AG09319 (cell line): Measurements from ENCODE around the gene AQP2.
A peak's percentile ranks its signal among the peaks of the same experiment; 100 is the strongest.
"Not testable (repeated sequence)": the region's sequence is repeated elsewhere in the genome, so short reads cannot be mapped to it uniquely, and the experiment has no call there.

Source experiments
- DNase-seq: peaks from one replicate; pipeline ENCODE4 v3.0.0-alpha.2; 2010; ENCODE audit warnings: low read depth; ENCODE audit errors: extremely low read depth
- TF ChIP-seq, protein P1 (sequence below): IDR thresholded peaks from 2 replicates; pipeline ENCODE4 v1.5.1; 2011; ENCODE audit warnings: low read depth, mild to moderate bottlenecking, inconsistent platforms, low read length, moderate library complexity

AQP2 gene

DNA sequence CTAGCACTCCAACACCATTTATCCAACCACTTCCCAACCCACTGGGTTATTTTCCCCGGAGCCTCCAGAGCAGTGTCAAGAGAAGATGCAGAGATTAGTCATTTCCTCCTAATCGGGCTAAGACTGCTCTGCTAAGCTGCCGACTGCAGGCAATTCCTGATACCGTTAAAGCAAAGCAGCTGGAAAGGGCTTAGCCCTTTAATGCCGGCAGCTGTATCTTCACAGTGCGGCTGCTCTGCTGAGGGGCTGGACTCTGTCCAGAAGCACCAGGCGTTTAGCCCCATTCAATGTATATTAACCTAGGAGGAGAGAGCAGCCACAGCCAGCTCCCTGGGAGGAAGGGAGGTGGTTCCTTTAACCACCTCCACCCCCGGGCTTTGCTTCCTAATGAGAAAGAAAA is 33.4 kb downstream of the AQP2 start:
- DNase-seq, result peak; percentile 49
- TF ChIP-seq, protein P1, sequence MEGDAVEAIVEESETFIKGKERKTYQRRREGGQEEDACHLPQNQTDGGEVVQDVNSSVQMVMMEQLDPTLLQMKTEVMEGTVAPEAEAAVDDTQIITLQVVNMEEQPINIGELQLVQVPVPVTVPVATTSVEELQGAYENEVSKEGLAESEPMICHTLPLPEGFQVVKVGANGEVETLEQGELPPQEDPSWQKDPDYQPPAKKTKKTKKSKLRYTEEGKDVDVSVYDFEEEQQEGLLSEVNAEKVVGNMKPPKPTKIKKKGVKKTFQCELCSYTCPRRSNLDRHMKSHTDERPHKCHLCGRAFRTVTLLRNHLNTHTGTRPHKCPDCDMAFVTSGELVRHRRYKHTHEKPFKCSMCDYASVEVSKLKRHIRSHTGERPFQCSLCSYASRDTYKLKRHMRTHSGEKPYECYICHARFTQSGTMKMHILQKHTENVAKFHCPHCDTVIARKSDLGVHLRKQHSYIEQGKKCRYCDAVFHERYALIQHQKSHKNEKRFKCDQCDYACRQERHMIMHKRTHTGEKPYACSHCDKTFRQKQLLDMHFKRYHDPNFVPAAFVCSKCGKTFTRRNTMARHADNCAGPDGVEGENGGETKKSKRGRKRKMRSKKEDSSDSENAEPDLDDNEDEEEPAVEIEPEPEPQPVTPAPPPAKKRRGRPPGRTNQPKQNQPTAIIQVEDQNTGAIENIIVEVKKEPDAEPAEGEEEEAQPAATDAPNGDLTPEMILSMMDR, result peak; percentile 12; the same call in 1 of the 2 replicates

DNA sequence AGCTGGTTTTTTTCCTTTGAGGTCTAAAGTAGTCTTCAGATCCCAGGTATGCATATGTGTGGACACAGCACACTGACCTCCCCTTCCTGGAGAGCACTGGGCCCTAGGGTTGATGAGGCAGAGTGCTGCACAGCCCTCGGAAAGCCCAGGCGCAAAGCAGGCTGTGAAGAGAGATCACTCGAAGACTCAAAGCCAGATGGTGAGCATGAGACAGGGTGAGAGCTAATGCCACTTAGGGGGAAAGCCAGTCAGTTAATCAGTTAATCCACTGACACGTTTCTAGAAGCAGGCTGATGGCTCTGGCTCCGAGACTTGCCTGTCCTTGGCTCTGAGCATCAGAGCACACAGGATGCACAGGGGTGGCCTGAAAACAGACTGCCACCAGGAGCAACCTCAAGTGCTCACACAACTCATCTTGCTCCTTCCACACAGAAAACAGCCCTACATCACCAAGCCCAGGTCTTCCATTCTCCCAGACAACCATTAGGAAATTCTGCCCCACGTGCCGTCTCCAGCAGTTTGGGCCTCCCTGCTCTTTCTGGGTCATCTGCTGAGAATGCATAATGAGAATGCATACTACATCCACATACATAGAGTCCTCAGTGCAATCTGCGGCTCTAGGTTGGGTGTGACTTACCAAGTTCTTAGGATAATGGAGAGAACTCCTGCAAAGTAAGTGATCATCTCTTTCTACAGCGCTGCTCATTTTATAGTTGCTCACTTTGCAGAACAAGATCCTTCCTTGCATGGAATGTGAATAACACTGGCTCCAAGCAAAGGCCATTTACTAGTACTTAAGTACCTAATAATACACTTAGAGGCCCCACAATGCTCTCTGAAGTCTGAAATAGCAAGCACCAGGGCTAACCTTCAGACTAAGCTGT is 34.2 kb downstream of the AQP2 start:
- no peak for DNase-seq
- TF ChIP-seq, protein P1, result no peak

DNA sequence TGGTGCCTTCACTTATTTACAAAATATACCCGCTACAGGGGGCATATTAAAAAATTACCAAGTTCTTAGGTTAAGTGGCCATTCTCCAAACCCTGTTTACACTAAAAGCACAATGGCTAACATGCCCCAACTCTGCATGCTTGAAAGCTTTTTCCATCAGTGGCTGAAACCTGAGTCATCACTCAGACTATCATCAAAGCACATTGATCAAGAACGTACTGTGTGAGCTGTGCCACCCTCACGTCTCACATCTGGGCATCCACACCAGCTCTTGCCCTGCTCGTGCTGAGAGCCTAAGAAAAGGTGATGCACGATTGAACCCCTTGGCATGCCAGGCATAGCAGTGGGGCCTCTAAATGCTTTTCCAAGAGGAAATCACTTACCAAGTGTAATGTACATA is 35.4 kb downstream of the AQP2 start:
- no peak for DNase-seq
- TF ChIP-seq, protein P1, result no peak

DNA sequence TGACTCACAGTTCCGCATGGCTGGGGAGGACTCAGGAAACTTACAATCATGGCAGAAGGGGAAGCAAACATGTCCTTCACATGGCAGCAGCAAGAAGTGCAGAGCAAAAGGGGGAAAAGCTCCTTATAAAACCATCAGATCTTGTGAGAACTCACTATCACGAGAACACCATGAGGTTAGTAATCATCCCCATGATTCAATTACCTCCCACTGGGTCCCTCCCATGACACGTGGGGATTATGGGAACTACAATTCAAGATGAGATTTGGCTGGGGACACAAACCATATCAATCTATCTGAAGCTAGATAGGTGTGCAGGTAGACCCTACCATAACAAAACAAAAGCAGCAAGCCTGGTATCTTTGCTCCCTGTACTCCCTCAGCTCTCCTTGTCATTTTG is 35.9 kb downstream of the AQP2 start:
- DNase-seq, result not testable (repeated sequence)

DNA sequence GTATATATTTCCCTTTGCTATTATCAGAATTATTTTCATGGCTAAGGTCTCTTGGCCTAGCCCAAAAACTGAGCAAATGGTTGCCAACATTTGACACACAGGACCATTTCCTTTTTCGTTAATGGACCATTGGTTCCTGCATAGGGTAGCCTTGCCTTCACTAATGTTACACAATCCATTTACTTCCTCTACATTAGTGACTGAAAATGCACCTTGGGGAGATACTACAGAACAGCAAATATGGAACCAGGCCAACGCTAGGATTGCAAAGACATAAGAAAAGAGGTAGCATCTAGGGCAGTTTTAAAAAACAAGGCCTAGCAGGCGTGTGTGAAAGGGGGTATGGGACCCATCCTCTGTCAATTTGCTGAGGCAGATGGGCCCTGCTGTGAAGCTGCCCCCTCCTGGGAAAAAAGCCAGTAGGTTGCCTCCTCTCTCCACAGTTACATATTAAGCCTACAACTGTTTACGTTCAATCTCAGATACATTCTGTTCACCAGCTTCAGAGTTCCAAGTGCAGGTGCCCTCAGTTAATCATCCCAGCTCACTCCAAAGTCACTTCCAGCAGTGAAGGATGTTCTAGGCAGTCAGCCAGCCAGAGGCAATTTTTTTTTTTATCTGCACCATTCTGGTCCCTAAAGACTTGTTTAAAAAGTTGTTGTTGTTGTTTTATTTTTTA is 37.2 kb downstream of the AQP2 start:
- TF ChIP-seq, protein P1, result no peak
- no peak for DNase-seq

DNA sequence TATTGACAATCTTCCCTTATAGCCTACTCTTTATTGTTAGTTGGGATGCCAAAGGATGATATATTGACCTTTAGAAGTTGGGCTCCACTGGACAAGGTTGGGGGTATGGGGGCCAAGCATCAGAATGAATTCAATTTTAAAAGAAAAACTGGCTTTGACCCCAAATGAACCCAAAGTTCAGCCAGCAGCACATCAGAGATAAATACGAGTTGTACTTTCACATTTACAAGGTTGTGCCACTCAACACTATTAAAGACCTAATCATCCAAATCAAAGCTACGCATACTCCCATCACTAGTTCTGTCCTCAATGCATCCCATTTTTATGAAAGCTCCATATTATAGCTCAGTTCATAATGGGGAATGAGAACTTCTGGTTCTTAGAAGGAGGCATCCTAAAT is 38.9 kb downstream of the AQP2 start:
- not testable (repeated sequence) for DNase-seq

DNA sequence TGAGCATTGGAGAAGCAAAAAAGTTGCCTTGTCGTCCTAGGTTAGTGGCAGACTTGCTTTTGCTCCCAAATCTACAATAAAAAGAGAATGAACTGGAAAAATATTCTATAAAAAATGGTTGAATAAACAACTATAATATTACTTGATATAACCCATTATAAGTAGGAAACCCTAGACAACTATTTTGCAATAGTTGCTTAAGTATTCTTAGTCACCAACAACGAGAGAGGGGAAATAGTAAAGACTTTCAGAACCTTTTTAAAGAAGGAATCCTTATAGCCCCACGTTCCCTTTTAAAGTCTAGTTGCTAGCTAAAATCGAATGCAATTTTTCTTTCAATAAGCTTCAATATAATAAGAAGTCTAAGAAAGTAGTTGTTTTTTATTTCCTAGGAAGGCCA is 39.7 kb downstream of the AQP2 start:
- TF ChIP-seq, protein P1, result no peak
- DNase-seq, result peak; percentile 34

DNA sequence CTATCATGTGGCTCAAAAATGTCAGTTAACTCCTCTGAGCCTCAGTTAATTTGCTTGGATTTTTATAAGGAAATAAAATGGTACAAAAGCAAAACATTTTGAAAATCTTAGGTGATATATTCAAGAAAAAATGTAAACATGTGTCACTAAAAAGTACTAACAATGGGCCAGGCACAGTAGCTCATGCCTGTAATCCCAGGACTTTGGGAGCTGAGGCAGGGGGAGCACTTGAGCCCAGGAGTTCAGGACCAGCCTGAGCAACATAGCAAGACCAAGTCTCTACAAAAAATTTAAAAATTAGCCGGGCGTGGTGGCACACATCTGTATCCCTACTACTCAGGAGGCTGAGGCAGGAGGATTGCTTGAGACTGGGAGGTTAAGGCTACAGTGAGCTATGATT is 47.9 kb downstream of the AQP2 start:
- TF ChIP-seq, protein P1, result no peak
- DNase-seq, result no peak
